K562 (cell line): ENCODE results near the gene TIMM23. TPM values are rescaled to one million over a fixed set of nuclear protein-coding genes. Genes with fewer than 3 reads are reported as not detected.

Experiments used
- CBX3 ChIP-seq, 2 experiments: IDR thresholded peaks; 1 replicate in 1 of 2; 2 replicates in 1 of 2; pipeline ENCODE4 v1.6.1; 2012; ENCODE audit warnings: inconsistent platforms in 2 of 2, low read length in 2 of 2, borderline replicate concordance in 1 of 2, control low read depth in 1 of 2
- CXXC5 ChIP-seq: fragments of 250-450 bp; sonication (Bioruptor Pico); IDR thresholded peaks from 2 replicates; pipeline ENCODE4 v1.8.0; 2022; ENCODE audit warnings: inconsistent platforms, mild to moderate bottlenecking, moderate library complexity
- ELK1 ChIP-seq: sonication (generic); formaldehyde crosslinking; IDR thresholded peaks from 2 replicates; pipeline ENCODE4 v1.8.1; 2022; ENCODE audit warnings: missing genetic modification reagents
- HBP1 ChIP-seq: fragments of 450-650 bp; formaldehyde crosslinking; IDR thresholded peaks from 2 replicates; pipeline ENCODE4 v1.4.0; 2022; ENCODE audit warnings: missing genetic modification characterization
- HCFC1 ChIP-seq: IDR thresholded peaks from 2 replicates; pipeline ENCODE4 v1.6.1; 2012; ENCODE audit warnings: low read depth, low read length, improper control_type of control experiment
- HEY1 ChIP-seq: fragments of 250-450 bp; sonication (Bioruptor Pico); IDR thresholded peaks from 2 replicates; pipeline ENCODE4 v1.5.0; 2020; ENCODE audit warnings: mild to moderate bottlenecking, moderate library complexity, borderline replicate concordance
- HMG20A ChIP-seq: fragments of 450-650 bp; formaldehyde crosslinking; conservative IDR thresholded peaks from 2 replicates; pipeline ENCODE4 v1.4.0; 2020; ENCODE audit warnings: mild to moderate bottlenecking, mixed read lengths
- KLF16 ChIP-seq: IDR thresholded peaks from 2 replicates; pipeline ENCODE4 v1.6.1; 2016; ENCODE audit warnings: antibody characterized with exemption
- PHB2 ChIP-seq: fragments of 450-650 bp; IDR thresholded peaks from 2 replicates; pipeline ENCODE4 v1.6.1; 2017; ENCODE audit warnings: low read depth
- PRDM10 ChIP-seq: fragments of 450-650 bp; IDR thresholded peaks from 2 replicates; pipeline ENCODE4 v1.6.1; 2018; ENCODE audit not compliant: partially characterized antibody
- RBM34 ChIP-seq: fragments of 200-400 bp; formaldehyde crosslinking; IDR thresholded peaks from 2 replicates; pipeline ENCODE4 v1.6.1; 2018; ENCODE audit warnings: low read length, borderline replicate concordance; ENCODE audit not compliant: insufficient read depth
- RFX1 ChIP-seq: fragments of 450-650 bp; IDR thresholded peaks from 2 replicates; pipeline ENCODE4 v1.6.1; 2016; ENCODE audit warnings: mild to moderate bottlenecking, moderate library complexity
- SMARCC2 ChIP-seq: fragments of 450-650 bp; IDR thresholded peaks from 2 replicates; pipeline ENCODE4 v1.6.1; 2017; ENCODE audit warnings: antibody characterized with exemption, moderate library complexity, mild to moderate bottlenecking, low read depth
- ZNF311 ChIP-seq: fragments of 250-450 bp; sonication (Bioruptor Pico); IDR thresholded peaks from 2 replicates; pipeline ENCODE4 v1.4.0; 2020; ENCODE audit warnings: mild to moderate bottlenecking, moderate library complexity
- ZNF354B ChIP-seq: fragments of 250-450 bp; sonication (Bioruptor Pico); IDR thresholded peaks from 2 replicates; pipeline ENCODE4 v1.4.0; 2020
- ZSCAN29 ChIP-seq: fragments of 450-650 bp; IDR thresholded peaks from 2 replicates; pipeline ENCODE4 v1.6.1; 2017
- polyA plus RNA-seq, 8 experiments: library from polyadenylated mRNA; depleted of rRNA in 4 of 8; stranded (reverse) in 5 of 8; unstranded in 3 of 8; fragments of >200 nt; fragmentation: Nextera tagmentation in 2 of 8; fragmentation: Illumina TruSeq in 1 of 8; extraction: Ambion mirVana in 2 of 8; extraction: Trizol in 1 of 8; gene quantifications; 2 replicates each; pipeline versions ENCODE4 v1.2.1 to v1.2.3, GENCODE V29; 2011 to 2014; ENCODE audit warnings: inconsistent platforms in 1 of 8, missing spikeins in 1 of 8
- total RNA-seq, 7 experiments: library from RNA; depleted of rRNA in 6 of 7; stranded (reverse); fragments of >200 nt in 6 of 7; fragmentation: Illumina TruSeq in 2 of 7; extraction: Trizol in 2 of 7; gene quantifications; 2 replicates each; pipeline versions ENCODE4 v1.2.1 to v1.2.3, GENCODE V29; 2011 to 2021; ENCODE audit warnings: low replicate concordance in 1 of 7
- TF ChIP-seq, protein P1 (sequence below): fragments of 450-650 bp; conservative IDR thresholded peaks from 2 replicates; pipeline ENCODE4 v1.6.1; 2016; ENCODE audit warnings: missing genetic modification characterization, low read depth, mild to moderate bottlenecking, missing compliant biosample characterization, moderate library complexity

TIMM23 gene
- total and polyA plus RNA-seq, 9 of the 15 experiments (the other 6 are each of a cell fraction or from before 2014, with no cell fraction given) = 148 to 280 (median 183) TPM

DNA sequence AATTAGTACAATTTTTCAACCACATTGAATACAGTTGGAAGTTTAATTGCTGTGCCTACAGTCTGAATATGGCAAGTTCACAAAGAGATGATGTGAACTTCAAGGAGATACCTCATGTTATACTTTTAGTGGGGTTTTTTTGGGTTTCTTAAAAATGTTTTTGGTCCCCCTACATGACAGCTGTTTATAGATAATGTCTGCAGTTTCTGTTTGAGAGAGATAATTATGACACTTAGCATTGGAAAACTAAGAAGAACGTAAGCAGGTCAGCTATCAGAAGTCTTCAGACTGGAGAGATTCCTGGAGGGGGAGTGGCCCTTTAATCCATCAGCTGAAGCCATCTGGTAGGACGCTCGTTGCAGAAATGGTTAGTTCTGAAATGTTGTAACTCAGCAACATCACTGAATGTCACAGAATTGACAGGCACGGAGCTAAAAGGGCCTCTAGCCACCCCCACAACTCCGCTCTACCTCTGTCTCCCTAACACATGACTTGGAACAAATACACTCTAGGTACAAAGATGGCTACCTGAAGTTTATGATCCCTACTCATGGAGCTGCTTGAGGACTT, 29.0 kb downstream of the TIMM23 start (continued):
- TF ChIP-seq, protein P1, sequence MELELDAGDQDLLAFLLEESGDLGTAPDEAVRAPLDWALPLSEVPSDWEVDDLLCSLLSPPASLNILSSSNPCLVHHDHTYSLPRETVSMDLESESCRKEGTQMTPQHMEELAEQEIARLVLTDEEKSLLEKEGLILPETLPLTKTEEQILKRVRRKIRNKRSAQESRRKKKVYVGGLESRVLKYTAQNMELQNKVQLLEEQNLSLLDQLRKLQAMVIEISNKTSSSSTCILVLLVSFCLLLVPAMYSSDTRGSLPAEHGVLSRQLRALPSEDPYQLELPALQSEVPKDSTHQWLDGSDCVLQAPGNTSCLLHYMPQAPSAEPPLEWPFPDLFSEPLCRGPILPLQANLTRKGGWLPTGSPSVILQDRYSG (tag) = peak; percentile 83; the same call in 1 of the 2 replicates
- no peak for TF ChIP-seq RBM34
- peak; percentile 65 for TF ChIP-seq RFX1
- TF ChIP-seq ZNF311 (CRISPR knock-in tag) = peak; percentile 95
- peak; percentile 100 for TF ChIP-seq PHB2
- peak; percentile 81 for TF ChIP-seq ZNF354B (CRISPR knock-in tag)
- peak; percentile 99 for TF ChIP-seq KLF16
- peak; percentile 35; the same call in 1 of the 2 replicates for TF ChIP-seq ZSCAN29
- TF ChIP-seq HEY1 (CRISPR knock-in tag) = 0 out of 2 replicates have a peak, but pooled peaks have one; percentile 74
- TF ChIP-seq HCFC1 = no peak; the same call in 1 of the 2 replicates
- TF ChIP-seq HMG20A = no peak
- peak in 1 of 2 experiments; percentile 71; a peak in 2 of 3 replicates for TF ChIP-seq CBX3 (IDR thresholded peaks at IDR 0.05; ENCODE audit: borderline replicate concordance in 1 of 2, low read length in 2 of 2)
- peak; percentile 100 for TF ChIP-seq CXXC5
- no peak for TF ChIP-seq ELK1
- peak; percentile 92 for TF ChIP-seq PRDM10
- peak; percentile 88 for TF ChIP-seq HBP1
- TF ChIP-seq SMARCC2 = peak; percentile 100
